Vagina (tissue), 2 donors: ENCODE data around the gene GDA. TPM values are rescaled to one million over a fixed set of nuclear protein-coding genes. Genes with fewer than 3 reads are reported as not detected.

Experiments
- DNase-seq, 2 donors: peaks; one replicate each; pipeline ENCODE4 v3.0.0-alpha.2; 2017; ENCODE audit errors: extremely low spot score in 2 of 2
- H3K27ac ChIP-seq: fragments of 200-600 bp; sonication (generic); one replicate; pipeline ENCODE4 v1.5.1; 2019
- H3K27me3 ChIP-seq: fragments of 200-600 bp; sonication (generic); one replicate; pipeline ENCODE4 v1.5.1; 2019
- H3K36me3 ChIP-seq, 2 donors: fragments of 200-600 bp; sonication (generic); one replicate each; pipeline ENCODE4 v1.5.1; 2017 to 2019
- H3K4me1 ChIP-seq: fragments of 200-600 bp; sonication (generic); one replicate; pipeline ENCODE4 v1.5.1; 2019
- H3K4me3 ChIP-seq, 2 donors: fragments of 200-600 bp; sonication (generic); 1 replicate in 1 of 2; 2 replicates in 1 of 2; pipeline ENCODE4 v1.5.1; 2016 to 2019
- H3K9me3 ChIP-seq: fragments of 200-600 bp; sonication (generic); one replicate; pipeline ENCODE4 v1.5.1; 2019
- CTCF ChIP-seq, 3 experiments: fragments of 450-650 bp in 2 of 3; fragments of 200-600 bp in 1 of 3; sonication (generic) in 1 of 3; IDR thresholded peaks; one replicate each; pipeline ENCODE4 v1.5.1; 2017 to 2019; ENCODE audit warnings: antibody characterized with exemption in 3 of 3, mild to moderate bottlenecking in 2 of 3, moderate library complexity in 2 of 3
- POLR2A ChIP-seq, 2 donors: fragments of 450-650 bp; IDR thresholded peaks; one replicate each; pipeline ENCODE4 v1.6.1; 2017; ENCODE audit warnings: antibody characterized with exemption in 2 of 2, mild to moderate bottlenecking in 2 of 2, moderate library complexity in 2 of 2
- POLR2AphosphoS5 ChIP-seq, 2 donors: sonication (generic); formaldehyde crosslinking; IDR thresholded peaks; one replicate each; pipeline ENCODE4 v1.9.0; 2017; ENCODE audit warnings: antibody characterized with exemption in 2 of 2, mild to moderate bottlenecking in 2 of 2, low read depth in 1 of 2; ENCODE audit not compliant: insufficient read depth in 1 of 2
- intact Hi-C: fragments of 100-400 bp; cut with DNase I; formaldehyde crosslinking; loops from one replicate; pipeline ENCODE4 v1.15.1; 2023
- total RNA-seq: library from RNA; depleted of rRNA; stranded (reverse); fragments of >200 nt; gene quantifications from one replicate; pipeline ENCODE4 v1.2.3, GENCODE V29; 2016

Gene GDA
- total RNA-seq, 1 donor from 2014 or later = not detected

GRCh38 chr9:72220589-72220988 is 71.3 kb downstream of the GDA start:
- H3K9me3 ChIP-seq = no peaks in the 10 kb centered on the region
- H3K4me3 ChIP-seq = no peak overlapping the region
- no peaks in the 10 kb centered on the region for H3K36me3 ChIP-seq
- no peaks in the 10 kb centered on the region for H3K27me3 ChIP-seq
- no peak for DNase-seq
- H3K4me1 ChIP-seq = no peaks in the 10 kb centered on the region
- TF ChIP-seq POLR2A (IDR thresholded peaks at IDR 0.05) (no peak), CTCF (IDR thresholded peaks at IDR 0.05) (no peak), POLR2AphosphoS5 (IDR thresholded peaks at IDR 0.05; ENCODE audit: insufficient read depth in 1 of 2, low read depth in 1 of 2) (no peak)
- H3K27ac ChIP-seq = no peak overlapping the region
- intact Hi-C loops = no loop called here

- Histone ChIP-seq H3K4me3 (no peak overlapping the region), H3K4me1 (no peaks in the 10 kb centered on the region), H3K9me3 (no peaks in the 10 kb centered on the region), H3K27me3 (no peaks in the 10 kb centered on the region), H3K36me3 (no peaks in the 10 kb centered on the region), H3K27ac (no peak overlapping the region)
- intact Hi-C loops = no loop called here
- no peak for TF ChIP-seq CTCF (IDR thresholded peaks at IDR 0.05)
- no peak for TF ChIP-seq POLR2AphosphoS5 (IDR thresholded peaks at IDR 0.05; ENCODE audit: insufficient read depth in 1 of 2, low read depth in 1 of 2)
- no peak for TF ChIP-seq POLR2A (IDR thresholded peaks at IDR 0.05)
- no peak for DNase-seq
Measured at GRCh38 chr9:72226146-72226812, 77.0 kb downstream of the GDA start.

- Histone ChIP-seq H3K27me3 (no peaks in the 10 kb centered on the region), H3K4me1 (no peaks in the 10 kb centered on the region), H3K36me3 (no peaks in the 10 kb centered on the region), H3K9me3 (no peaks in the 10 kb centered on the region), H3K27ac (no peak overlapping the region), H3K4me3 (no peak overlapping the region)
- intact Hi-C loops = no loop called here
- no peak for TF ChIP-seq POLR2A (IDR thresholded peaks at IDR 0.05)
- TF ChIP-seq POLR2AphosphoS5 (IDR thresholded peaks at IDR 0.05; ENCODE audit: insufficient read depth in 1 of 2, low read depth in 1 of 2) = no peak
- TF ChIP-seq CTCF (IDR thresholded peaks at IDR 0.05) = no peak
- no peak for DNase-seq
Measured at GRCh38 chr9:72228282-72228681, 79.0 kb downstream of the GDA start.

- no peak overlapping the region for H3K4me3 ChIP-seq
- H3K9me3 ChIP-seq = no peaks in the 10 kb centered on the region
- no peaks in the 10 kb centered on the region for H3K27me3 ChIP-seq
- TF ChIP-seq POLR2AphosphoS5 (IDR thresholded peaks at IDR 0.05; ENCODE audit: insufficient read depth in 1 of 2, low read depth in 1 of 2) (no peak), CTCF (IDR thresholded peaks at IDR 0.05) (no peak), POLR2A (IDR thresholded peaks at IDR 0.05) (no peak)
- H3K4me1 ChIP-seq = no peaks in the 10 kb centered on the region
- H3K36me3 ChIP-seq = no peaks in the 10 kb centered on the region
- intact Hi-C loops = no loop called here
- no peak for DNase-seq
- no peak overlapping the region for H3K27ac ChIP-seq
Measured at GRCh38 chr9:72232778-72233177, 83.5 kb downstream of the GDA start.

- Histone ChIP-seq H3K9me3 (no peaks in the 10 kb centered on the region), H3K4me3 (no peak overlapping the region), H3K27ac (no peak overlapping the region), H3K36me3 (no peaks in the 10 kb centered on the region), H3K4me1 (no peaks in the 10 kb centered on the region), H3K27me3 (no peaks in the 10 kb centered on the region)
- intact Hi-C loops = no loop called here
- no peak for DNase-seq
- TF ChIP-seq POLR2AphosphoS5 (IDR thresholded peaks at IDR 0.05; ENCODE audit: insufficient read depth in 1 of 2, low read depth in 1 of 2) = no peak
- TF ChIP-seq CTCF (IDR thresholded peaks at IDR 0.05) = no peak
- TF ChIP-seq POLR2A (IDR thresholded peaks at IDR 0.05) = no peak
Measured at GRCh38 chr9:72247549-72247948, 98.3 kb downstream of the GDA start.
